Renal pelvis (tissue), 4 donors: Measurements from ENCODE around the gene PRKCA. TPM values are rescaled to one million over a fixed set of nuclear protein-coding genes. Genes with fewer than 3 reads are reported as not detected.
"Not testable (repeated sequence)": the region's sequence is repeated elsewhere in the genome, so short reads cannot be mapped to it uniquely, and the experiment has no call there.

ENCODE experiments used
- DNase-seq: peaks from one replicate; pipeline ENCODE4 v3.0.0-alpha.2; 2013
- polyA plus RNA-seq, 3 donors: library from polyadenylated mRNA; unstranded; fragments of 120-200 nt; gene quantifications; one replicate each; pipeline ENCODE4 v1.2.1, GENCODE V29; 2013; ENCODE audit not compliant: insufficient read length in 3 of 3

PRKCA gene
- polyA plus RNA-seq, 3 donors = 22.1 to 32.7 (median 28.5) TPM

- DNase-seq = no peak
These were observed 130.7 kb downstream of the PRKCA start for GRCh38 chr17:66432996-66433551.

GRCh38 chr17:66435182-66435581 lies 132.8 kb downstream of the PRKCA start:
- no peak for DNase-seq

DNA sequence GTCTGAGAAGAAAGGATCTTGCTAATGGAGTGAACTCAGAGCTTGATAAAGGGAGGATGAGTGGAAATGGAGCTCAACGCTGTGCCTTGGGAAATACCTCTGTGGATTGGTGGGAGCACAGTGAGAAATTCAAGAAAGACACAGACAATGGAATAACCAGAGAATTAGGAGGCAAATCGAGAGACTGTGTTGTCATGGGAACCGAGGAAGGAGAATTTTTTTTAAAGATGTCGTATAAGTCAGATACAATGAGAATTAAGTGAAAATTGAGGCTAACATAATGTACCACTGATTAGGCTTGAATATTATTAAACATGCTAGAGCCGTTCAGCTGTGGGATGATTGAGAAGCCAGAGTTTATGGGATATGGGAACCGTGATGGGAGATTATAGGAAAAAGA lies 134.2 kb downstream of the PRKCA start:
- DNase-seq = no peak

DNA sequence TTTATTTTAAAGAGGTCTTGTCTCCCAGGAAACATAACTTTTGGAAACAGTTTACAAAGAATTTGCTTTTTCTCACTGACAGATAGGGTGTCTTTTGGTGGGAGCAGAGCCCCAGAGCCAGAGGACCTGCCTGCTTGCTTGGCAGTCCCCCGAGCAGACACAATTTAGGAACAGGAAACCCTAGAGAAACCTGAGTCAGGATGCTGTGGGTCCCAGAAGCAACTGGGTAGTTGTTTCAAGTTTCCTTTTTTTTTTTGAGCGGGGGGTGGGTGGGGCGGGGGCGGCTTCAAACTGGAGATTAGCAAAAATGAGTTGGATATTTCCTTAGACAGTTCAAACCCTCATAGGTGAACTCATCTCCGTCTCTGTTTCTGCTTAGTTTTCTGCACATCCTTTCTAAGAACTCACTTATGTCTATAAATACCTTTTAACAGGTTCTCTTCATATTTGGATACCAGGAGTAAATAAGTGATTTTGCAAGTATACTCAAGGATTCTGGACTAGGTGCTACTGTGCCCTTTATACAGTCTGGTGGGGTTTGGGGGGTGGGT lies 135.1 kb downstream of the PRKCA start:
- no peak for DNase-seq

DNA sequence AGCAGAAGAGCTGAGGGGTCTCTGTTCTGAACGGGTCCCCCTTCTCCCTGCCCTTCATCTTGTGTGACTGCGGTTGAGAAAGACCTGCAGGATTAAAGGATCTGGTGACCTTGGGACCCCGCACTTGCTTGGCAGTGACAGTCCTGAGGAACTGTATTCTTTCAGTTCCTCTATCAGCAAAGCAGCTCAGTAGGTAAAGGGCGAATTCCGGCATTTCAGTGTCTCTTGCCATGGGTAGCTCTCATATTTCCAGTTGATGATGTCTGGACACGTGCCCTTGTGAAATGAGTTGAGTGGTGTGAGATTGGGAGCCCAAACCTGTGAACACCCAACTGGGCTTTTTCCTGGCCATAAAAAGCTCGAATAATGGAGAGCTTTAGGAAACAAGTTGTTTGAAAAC lies 135.7 kb downstream of the PRKCA start:
- DNase-seq = no peak

GRCh38 chr17:66441101-66441661 lies 138.8 kb downstream of the PRKCA start:
- no peak for DNase-seq

GRCh38 chr17:66443166-66443565 lies 140.8 kb downstream of the PRKCA start:
- no peak for DNase-seq

GRCh38 chr17:66443606-66444005 lies 141.2 kb downstream of the PRKCA start:
- DNase-seq = no peak

DNA sequence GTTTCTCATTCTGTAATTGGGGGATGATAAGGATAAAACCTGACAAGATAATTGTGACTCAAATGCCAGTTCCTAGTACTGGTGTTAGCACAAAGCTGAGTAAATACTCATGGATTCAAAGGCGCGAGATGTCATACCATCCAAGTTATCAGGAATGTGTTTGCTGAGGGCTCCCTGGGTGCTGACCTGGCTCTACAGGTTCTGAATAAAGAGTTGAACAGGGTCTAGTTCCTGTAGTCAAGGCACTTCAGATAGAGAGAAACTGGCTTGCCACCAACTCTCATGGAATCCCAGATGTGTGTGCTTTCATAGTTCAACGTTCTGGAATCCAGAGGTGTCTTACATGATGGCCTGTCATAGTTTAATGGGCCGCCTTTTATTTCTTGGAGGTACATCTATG lies 141.6 kb downstream of the PRKCA start:
- no peak for DNase-seq

DNA sequence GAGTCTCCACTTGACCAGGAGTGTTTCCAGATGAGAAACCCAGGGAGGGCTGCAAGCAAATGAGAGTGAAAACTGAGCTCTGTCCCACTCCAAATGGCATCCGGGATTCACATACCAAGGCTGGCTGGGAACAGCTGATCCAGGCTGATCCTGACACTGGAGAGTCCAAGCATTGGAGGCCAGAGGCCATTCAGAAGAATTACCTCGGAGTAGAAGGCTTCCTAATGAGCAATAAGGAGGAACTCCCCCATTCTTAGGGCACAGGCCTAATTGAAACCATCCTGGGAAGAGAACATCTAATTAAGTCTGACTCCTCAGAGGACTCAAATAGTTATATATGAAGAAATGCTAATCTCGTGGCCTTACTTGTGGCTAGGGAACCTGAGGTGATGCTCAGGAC lies 142.8 kb downstream of the PRKCA start:
- DNase-seq = no peak

- no peak for DNase-seq
These were observed 144.0 kb downstream of the PRKCA start for GRCh38 chr17:66446419-66446818.

DNA sequence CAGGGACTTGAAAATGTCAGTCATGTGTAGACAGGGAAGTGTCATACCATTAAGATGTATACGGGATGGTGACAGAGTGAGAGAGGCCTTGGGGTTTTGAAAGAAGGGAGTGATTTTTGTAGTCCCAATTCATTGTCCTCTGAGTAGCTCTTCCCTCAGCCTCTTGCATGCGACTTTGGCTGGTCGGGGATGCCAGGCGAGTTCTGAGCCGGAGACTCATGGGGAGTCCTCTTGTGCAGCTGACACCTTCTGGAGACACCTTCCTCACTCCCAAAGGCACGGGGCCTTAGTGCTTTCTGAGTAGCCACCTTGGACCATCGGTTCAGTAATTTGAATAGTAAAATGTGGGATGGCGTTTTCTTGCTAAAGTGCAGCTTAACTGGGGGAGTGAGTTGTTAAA lies 144.7 kb downstream of the PRKCA start:
- no peak for DNase-seq

- no peak for DNase-seq
These were observed 145.7 kb downstream of the PRKCA start for GRCh38 chr17:66448026-66448639.

GRCh38 chr17:66449418-66449977 lies 147.1 kb downstream of the PRKCA start:
- no peak for DNase-seq

- DNase-seq = no peak
These were observed 147.8 kb downstream of the PRKCA start for GRCh38 chr17:66450008-66450851.

DNA sequence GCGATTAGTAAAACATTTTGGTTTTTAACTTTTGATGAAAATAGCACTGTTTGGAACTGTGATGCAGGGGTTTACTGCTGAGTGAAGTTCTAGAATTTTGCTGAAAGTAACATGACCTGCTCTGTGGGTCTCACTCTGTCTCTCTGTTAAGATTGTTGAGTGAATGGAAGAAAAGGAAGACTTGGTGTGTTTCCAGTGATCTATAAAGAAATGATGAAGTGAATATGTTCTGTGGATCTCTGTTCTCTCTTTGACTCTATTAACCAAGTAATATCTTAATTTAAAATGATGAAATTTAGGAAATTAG lies 148.4 kb downstream of the PRKCA start:
- no peak for DNase-seq

- DNase-seq = no peak
These were observed 149.1 kb downstream of the PRKCA start for GRCh38 chr17:66451188-66452149.

DNA sequence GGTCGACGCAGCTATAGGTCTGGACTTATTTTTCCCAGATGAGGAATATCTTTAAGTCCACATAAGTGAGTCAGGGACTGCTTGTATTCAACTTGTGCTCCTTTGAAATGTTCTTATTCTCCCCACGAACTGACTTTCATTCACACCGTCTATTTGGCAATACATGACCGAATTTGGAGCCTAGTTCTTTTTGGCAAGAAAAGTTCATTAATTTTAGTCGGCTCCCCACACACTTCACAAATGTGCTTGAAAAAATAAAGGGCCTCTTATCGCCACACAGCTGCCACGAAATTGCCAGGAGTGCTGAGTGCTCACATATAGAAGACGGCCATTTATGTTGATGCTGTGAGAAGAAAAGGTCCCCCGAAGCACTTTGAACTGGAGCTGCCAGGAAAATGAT lies 152.6 kb downstream of the PRKCA start:
- no peak for DNase-seq

- not testable (repeated sequence) for DNase-seq
These were observed 155.1 kb downstream of the PRKCA start for GRCh38 chr17:66457499-66457898.

DNA sequence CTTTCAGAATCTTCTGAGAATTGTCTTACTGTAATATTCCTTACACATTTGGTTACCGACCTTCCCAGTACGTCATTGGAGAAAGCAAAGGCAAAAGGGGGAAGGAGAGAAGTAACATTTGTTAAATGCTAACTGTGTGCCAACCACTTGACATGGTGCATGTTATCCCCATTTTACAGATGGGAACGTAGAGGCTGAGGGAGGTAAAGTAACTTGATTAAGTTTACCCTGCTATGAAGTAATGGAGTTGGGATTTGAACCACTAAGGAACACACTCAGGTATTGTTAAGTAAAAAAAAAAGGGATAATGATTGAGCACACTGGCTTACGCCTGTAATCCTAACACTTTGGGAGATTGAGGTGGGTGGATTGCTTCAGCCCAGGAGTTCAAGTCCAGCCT lies 156.4 kb downstream of the PRKCA start:
- no peak for DNase-seq

DNA sequence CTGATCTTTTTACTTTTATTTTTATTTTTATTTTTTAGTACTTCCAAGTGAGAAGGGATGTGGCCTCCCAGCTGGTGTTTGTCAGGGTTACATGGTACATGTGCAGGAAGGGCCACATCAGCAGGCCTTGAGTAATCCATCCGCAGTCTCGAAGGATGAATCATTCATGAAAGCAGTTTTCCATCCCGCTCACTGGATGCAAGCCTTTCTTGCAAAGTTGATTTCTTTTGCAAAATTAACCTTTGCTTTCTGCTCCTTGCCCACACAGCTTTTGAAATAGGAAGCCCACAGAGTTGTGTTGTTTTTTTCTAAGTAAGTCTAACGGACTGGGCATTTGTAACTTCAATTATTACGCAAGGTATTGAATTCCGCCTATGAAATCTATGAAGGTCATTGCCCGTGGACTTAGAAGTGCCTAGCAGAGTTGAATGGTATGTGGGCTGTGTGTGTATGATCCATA lies 157.4 kb downstream of the PRKCA start:
- DNase-seq = no peak
